ENCODE data around the gene ACAN. TPM values are rescaled to one million over a fixed set of nuclear protein-coding genes. Genes with fewer than 3 reads are reported as not detected.
A peak's percentile ranks its signal among the peaks of the same experiment; 100 is the strongest.

Gene ACAN
- total RNA-seq, 1 experiment from 2014 or later, result 1.4 TPM

GRCh38 chr15:88908697-88909621, 105.7 kb downstream of the ACAN start:
- H3K27me3 Mint-ChIP-seq (ENCODE audit: low read depth), result no peaks in the 10 kb centered on the region; the same call in 1 of the 2 replicates

GRCh38 chr15:88909956-88910831, 107.0 kb downstream of the ACAN start:
- DNase-seq (ENCODE audit: low spot score) (no peak), ATAC-seq (no peak)
- CTCF ChIA-PET, result interaction anchor here (1.1 to 8.6 kb wide), 2 partner anchors 90 to 261 kb away, joined by 3 to 226 read pairs; no protein-coding TSS in a partner anchor
- TF ChIP-seq AFF4 (CRISPR knock-in tag; IDR thresholded peaks at IDR 0.05; ENCODE audit: borderline replicate concordance) (no peak), NFATC4 (CRISPR knock-in tag; IDR thresholded peaks at IDR 0.05) (no peak), MYBL2 (CRISPR knock-in tag; IDR thresholded peaks at IDR 0.05) (no peak), ZNF423 (CRISPR knock-in tag; IDR thresholded peaks at IDR 0.05) (no peak), ELF4 (CRISPR knock-in tag; IDR thresholded peaks at IDR 0.05; ENCODE audit: low read depth) (no peak), ZBTB21 (CRISPR knock-in tag; IDR thresholded peaks at IDR 0.05; ENCODE audit: borderline replicate concordance) (no peak), SMAD4 (CRISPR knock-in tag; IDR thresholded peaks at IDR 0.05) (no peak), NR2C2 (CRISPR knock-in tag; IDR thresholded peaks at IDR 0.05) (no peak), ZNF138 (CRISPR knock-in tag; conservative IDR thresholded peaks at IDR 0.05) (no peak), CBFB (CRISPR knock-in tag; IDR thresholded peaks at IDR 0.05; ENCODE audit: low read depth) (no peak), NFYB (CRISPR knock-in tag; conservative IDR thresholded peaks at IDR 0.05; ENCODE audit: low read depth) (no peak), TEAD4 (CRISPR knock-in tag; IDR thresholded peaks at IDR 0.05) (no peak), JAZF1 (CRISPR knock-in tag; IDR thresholded peaks at IDR 0.05) (no peak), SP1 (CRISPR knock-in tag; conservative IDR thresholded peaks at IDR 0.05) (no peak), E2F1 (CRISPR knock-in tag; IDR thresholded peaks at IDR 0.05) (no peak), E2F5 (CRISPR knock-in tag; IDR thresholded peaks at IDR 0.05) (no peak), NR1H2 (CRISPR knock-in tag; IDR thresholded peaks at IDR 0.05) (no peak), ZSCAN18 (CRISPR knock-in tag; IDR thresholded peaks at IDR 0.05) (no peak), JUN (CRISPR knock-in tag; IDR thresholded peaks at IDR 0.05) (no peak)
- Mint-ChIP-seq H3K27ac (peak overlapping the region; percentile 97), H3K4me3 (peak overlapping the region; percentile 85), H3K9me3 (no peaks in the 10 kb centered on the region), H3K4me1 (peaks cover 69% of the 10 kb centered on the region), H3K27me3 (ENCODE audit: low read depth) (no peaks in the 10 kb centered on the region; the same call in 1 of the 2 replicates), H3K36me3 (peaks cover 66% of the 10 kb centered on the region)
- POLR2A ChIA-PET, result interaction anchor here (0.5 to 3.4 kb wide), 2 partner anchors 93 to 211 kb away, joined by 3 to 17 read pairs; no protein-coding TSS in a partner anchor

More at GRCh38 chr15:88908697-88909621, 105.7 kb downstream of the ACAN start:
- H3K9me3 Mint-ChIP-seq, result no peaks in the 10 kb centered on the region
- peak overlapping the region; percentile 95 for H3K27ac Mint-ChIP-seq
- TF ChIP-seq ZNF396 (CRISPR knock-in tag; IDR thresholded peaks at IDR 0.05; ENCODE audit: borderline replicate concordance), result no peak
- H3K4me1 Mint-ChIP-seq, result peaks cover 79% of the 10 kb centered on the region
- H3K4me3 Mint-ChIP-seq, result peak overlapping the region; percentile 85
- peaks cover 78% of the 10 kb centered on the region for H3K36me3 Mint-ChIP-seq
- no peak for ATAC-seq
- POLR2A ChIA-PET, result no interaction called here
- DNase-seq (ENCODE audit: low spot score), result no peak
- CTCF ChIA-PET, result interaction anchor here (1.0 to 8.6 kb wide), 4 partner anchors 14 to 269 kb away, joined by 3 to 226 read pairs (median 6); partner anchors contain the start of gene HAPLN3

Data from WTC11 (cell line).